Measurements from ENCODE around the gene RAB33A. TPM values are rescaled to one million over a fixed set of nuclear protein-coding genes. Genes with fewer than 3 reads are reported as not detected.

Gene RAB33A
- polyA plus RNA-seq, 1 donor from 2014 or later, result 74.7 TPM

DNA sequence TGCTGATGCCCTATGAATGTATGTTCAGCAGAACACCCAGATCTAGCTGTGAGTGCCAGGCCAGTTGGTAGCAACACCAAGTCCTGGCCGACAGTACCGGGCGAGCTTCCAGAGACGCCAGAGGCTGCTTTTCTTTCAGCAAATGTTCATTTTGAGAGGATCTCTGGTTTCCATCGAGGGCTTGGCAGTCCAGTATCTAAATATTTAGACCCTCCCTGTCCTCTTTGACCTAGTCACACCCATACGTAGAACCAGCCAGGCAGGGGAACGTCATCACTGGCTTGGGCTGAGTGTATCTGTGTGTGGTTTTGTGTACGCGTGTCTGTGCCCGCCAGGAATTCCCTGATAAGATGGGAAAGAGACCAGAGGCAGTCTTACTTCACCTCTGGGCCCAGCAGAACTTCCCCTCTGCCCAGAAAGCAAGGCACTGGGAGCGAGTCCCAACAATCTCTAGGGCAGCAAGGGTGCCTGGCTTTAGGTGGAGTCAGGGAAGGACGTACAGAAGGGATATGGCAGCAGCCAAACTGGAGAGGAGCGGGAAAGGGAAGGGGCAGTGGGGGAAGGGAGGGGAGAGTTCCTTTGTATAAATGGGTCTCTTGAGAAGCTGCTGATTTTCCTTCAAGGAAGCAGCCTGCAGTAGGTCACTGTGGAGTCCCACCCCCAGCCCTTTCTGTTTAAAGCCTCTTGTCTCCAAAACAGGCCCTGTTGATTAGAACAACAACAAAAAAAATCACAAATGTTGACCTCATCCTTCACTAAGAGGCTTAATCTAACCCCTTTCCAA lies 46.5 kb upstream of the RAB33A start:
- Histone ChIP-seq H3K27ac (ENCODE audit: low read length) (no peak overlapping the region), H3K36me3 (ENCODE audit: insufficient read depth, low read length) (no peaks in the 10 kb centered on the region), H3K79me2 (replicated peaks; ENCODE audit: insufficient read depth, low read length) (no peaks in the 10 kb centered on the region), H3K9me2 (ENCODE audit: insufficient read depth, low read length) (no peaks in the 10 kb centered on the region), H3K27me3 (ENCODE audit: insufficient read depth, low read depth, low read length) (peaks cover 3% of the 10 kb centered on the region), H4K20me1 (ENCODE audit: insufficient read depth) (no peaks in the 10 kb centered on the region), H3K4me3 (ENCODE audit: low read length) (no peak overlapping the region), H3F3A (ENCODE audit: insufficient read depth, low read length, poor library complexity, severe bottlenecking) (no peaks in the 10 kb centered on the region), H3K9ac (ENCODE audit: low read length) (no peak overlapping the region), H3K4me2 (ENCODE audit: low read length) (no peak overlapping the region), H3K9me3 (ENCODE audit: low read length) (no peaks in the 10 kb centered on the region), H2AFZ (ENCODE audit: low read depth, low read length) (no peak overlapping the region)
- TF ChIP-seq TAF1 (IDR thresholded peaks at IDR 0.05; ENCODE audit: low read depth) (no peak), EZH2 (IDR thresholded peaks at IDR 0.05; ENCODE audit: borderline replicate concordance, insufficient read depth, low read length, poor library complexity, severe bottlenecking) (no peak), MXI1 (conservative IDR thresholded peaks at IDR 0.05; ENCODE audit: poor library complexity, severe bottlenecking) (no peak), EP300 (conservative IDR thresholded peaks at IDR 0.05; ENCODE audit: poor library complexity, severe bottlenecking) (no peak), SMC3 (conservative IDR thresholded peaks at IDR 0.05; ENCODE audit: poor library complexity) (no peak), POLR2AphosphoS5 (IDR thresholded peaks at IDR 0.05) (no peak), RAD21 (conservative IDR thresholded peaks at IDR 0.05) (no peak)
- TF ChIP-seq, protein P1, sequence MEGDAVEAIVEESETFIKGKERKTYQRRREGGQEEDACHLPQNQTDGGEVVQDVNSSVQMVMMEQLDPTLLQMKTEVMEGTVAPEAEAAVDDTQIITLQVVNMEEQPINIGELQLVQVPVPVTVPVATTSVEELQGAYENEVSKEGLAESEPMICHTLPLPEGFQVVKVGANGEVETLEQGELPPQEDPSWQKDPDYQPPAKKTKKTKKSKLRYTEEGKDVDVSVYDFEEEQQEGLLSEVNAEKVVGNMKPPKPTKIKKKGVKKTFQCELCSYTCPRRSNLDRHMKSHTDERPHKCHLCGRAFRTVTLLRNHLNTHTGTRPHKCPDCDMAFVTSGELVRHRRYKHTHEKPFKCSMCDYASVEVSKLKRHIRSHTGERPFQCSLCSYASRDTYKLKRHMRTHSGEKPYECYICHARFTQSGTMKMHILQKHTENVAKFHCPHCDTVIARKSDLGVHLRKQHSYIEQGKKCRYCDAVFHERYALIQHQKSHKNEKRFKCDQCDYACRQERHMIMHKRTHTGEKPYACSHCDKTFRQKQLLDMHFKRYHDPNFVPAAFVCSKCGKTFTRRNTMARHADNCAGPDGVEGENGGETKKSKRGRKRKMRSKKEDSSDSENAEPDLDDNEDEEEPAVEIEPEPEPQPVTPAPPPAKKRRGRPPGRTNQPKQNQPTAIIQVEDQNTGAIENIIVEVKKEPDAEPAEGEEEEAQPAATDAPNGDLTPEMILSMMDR (IDR thresholded peaks at IDR 0.05; ENCODE audit: poor library complexity, severe bottlenecking), result no peak
- TF ChIP-seq, protein P2, sequence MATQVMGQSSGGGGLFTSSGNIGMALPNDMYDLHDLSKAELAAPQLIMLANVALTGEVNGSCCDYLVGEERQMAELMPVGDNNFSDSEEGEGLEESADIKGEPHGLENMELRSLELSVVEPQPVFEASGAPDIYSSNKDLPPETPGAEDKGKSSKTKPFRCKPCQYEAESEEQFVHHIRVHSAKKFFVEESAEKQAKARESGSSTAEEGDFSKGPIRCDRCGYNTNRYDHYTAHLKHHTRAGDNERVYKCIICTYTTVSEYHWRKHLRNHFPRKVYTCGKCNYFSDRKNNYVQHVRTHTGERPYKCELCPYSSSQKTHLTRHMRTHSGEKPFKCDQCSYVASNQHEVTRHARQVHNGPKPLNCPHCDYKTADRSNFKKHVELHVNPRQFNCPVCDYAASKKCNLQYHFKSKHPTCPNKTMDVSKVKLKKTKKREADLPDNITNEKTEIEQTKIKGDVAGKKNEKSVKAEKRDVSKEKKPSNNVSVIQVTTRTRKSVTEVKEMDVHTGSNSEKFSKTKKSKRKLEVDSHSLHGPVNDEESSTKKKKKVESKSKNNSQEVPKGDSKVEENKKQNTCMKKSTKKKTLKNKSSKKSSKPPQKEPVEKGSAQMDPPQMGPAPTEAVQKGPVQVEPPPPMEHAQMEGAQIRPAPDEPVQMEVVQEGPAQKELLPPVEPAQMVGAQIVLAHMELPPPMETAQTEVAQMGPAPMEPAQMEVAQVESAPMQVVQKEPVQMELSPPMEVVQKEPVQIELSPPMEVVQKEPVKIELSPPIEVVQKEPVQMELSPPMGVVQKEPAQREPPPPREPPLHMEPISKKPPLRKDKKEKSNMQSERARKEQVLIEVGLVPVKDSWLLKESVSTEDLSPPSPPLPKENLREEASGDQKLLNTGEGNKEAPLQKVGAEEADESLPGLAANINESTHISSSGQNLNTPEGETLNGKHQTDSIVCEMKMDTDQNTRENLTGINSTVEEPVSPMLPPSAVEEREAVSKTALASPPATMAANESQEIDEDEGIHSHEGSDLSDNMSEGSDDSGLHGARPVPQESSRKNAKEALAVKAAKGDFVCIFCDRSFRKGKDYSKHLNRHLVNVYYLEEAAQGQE (IDR thresholded peaks at IDR 0.05; ENCODE audit: borderline replicate concordance), result no peak

DNA sequence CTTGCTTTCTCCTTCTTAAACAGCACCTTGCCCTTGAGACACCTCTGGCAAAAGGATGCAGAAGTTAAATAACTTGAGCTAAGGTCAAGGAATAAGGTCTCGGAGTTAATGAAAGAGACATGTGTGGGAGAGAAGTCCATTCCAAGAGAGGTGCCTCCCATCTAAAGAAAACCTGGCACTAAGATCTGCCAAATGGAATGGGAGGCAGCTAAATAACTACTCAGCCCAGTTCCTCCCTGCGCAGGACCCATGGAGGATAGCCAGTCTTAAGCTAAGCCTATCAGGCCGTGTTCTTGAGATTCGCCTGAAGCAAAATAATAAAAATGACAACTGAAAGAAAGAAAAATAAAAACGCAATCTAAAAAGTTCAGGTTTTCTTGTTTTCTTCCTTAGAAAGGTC lies 40.8 kb upstream of the RAB33A start:
- H2AFZ ChIP-seq (ENCODE audit: low read depth, low read length), result no peak overlapping the region
- no peaks in the 10 kb centered on the region for H3F3A ChIP-seq (ENCODE audit: insufficient read depth, low read length, poor library complexity, severe bottlenecking)
- no peak overlapping the region for H3K4me2 ChIP-seq (ENCODE audit: low read length)
- H3K27ac ChIP-seq (ENCODE audit: low read length), result no peak overlapping the region
- H3K9ac ChIP-seq (ENCODE audit: low read length), result no peak overlapping the region
- TF ChIP-seq EZH2 (IDR thresholded peaks at IDR 0.05; ENCODE audit: borderline replicate concordance, insufficient read depth, low read length, poor library complexity, severe bottlenecking) (no peak), MXI1 (conservative IDR thresholded peaks at IDR 0.05; ENCODE audit: poor library complexity, severe bottlenecking) (no peak), POLR2AphosphoS5 (IDR thresholded peaks at IDR 0.05) (no peak), EP300 (conservative IDR thresholded peaks at IDR 0.05; ENCODE audit: poor library complexity, severe bottlenecking) (no peak), TAF1 (IDR thresholded peaks at IDR 0.05; ENCODE audit: low read depth) (no peak), SMC3 (conservative IDR thresholded peaks at IDR 0.05; ENCODE audit: poor library complexity) (no peak), RAD21 (conservative IDR thresholded peaks at IDR 0.05) (no peak)
- TF ChIP-seq, protein P1 (IDR thresholded peaks at IDR 0.05; ENCODE audit: poor library complexity, severe bottlenecking), result no peak
- TF ChIP-seq, protein P2 (IDR thresholded peaks at IDR 0.05; ENCODE audit: borderline replicate concordance), result no peak
- H3K9me3 ChIP-seq (ENCODE audit: low read length), result no peaks in the 10 kb centered on the region
- H4K20me1 ChIP-seq (ENCODE audit: insufficient read depth), result no peaks in the 10 kb centered on the region
- H3K36me3 ChIP-seq (ENCODE audit: insufficient read depth, low read length), result no peaks in the 10 kb centered on the region
- H3K9me2 ChIP-seq (ENCODE audit: insufficient read depth, low read length), result no peaks in the 10 kb centered on the region
- no peak overlapping the region for H3K4me3 ChIP-seq (ENCODE audit: low read length)
- H3K79me2 ChIP-seq (replicated peaks; ENCODE audit: insufficient read depth, low read length), result no peaks in the 10 kb centered on the region
- H3K27me3 ChIP-seq (ENCODE audit: insufficient read depth, low read depth, low read length), result no peaks in the 10 kb centered on the region
